Measurements from ENCODE around the gene EIF4H. TPM values are rescaled to one million over a fixed set of nuclear protein-coding genes. Genes with fewer than 3 reads are reported as not detected.

Gene EIF4H
- total RNA-seq, 1 donor from 2014 or later = 159 TPM

- no peaks in the 10 kb centered on the region for H3K27me3 ChIP-seq (ENCODE audit: low read depth)
- DNase-seq = no peak
- H3K36me3 ChIP-seq = no peaks in the 10 kb centered on the region
- intact Hi-C loops (cut with micrococcal nuclease) = no loop called here
- no peak for TF ChIP-seq CTCF (IDR thresholded peaks at IDR 0.05; ENCODE audit: borderline replicate concordance)
- no peak overlapping the region for H3K4me3 ChIP-seq
- no peaks in the 10 kb centered on the region for H3K4me1 ChIP-seq
- H3K9me3 ChIP-seq (replicated peaks) = peaks cover 3% of the 10 kb centered on the region
- H3K27ac ChIP-seq (replicated peaks) = no peak overlapping the region
These were observed 25.1 kb upstream of the EIF4H start for GRCh38 chr7:74149071-74149470.

GRCh38 chr7:74149603-74150002 lies 24.6 kb upstream of the EIF4H start:
- Histone ChIP-seq H3K4me3 (no peak overlapping the region), H3K9me3 (replicated peaks) (peaks cover 3% of the 10 kb centered on the region), H3K27ac (replicated peaks) (no peak overlapping the region), H3K4me1 (no peaks in the 10 kb centered on the region), H3K36me3 (no peaks in the 10 kb centered on the region), H3K27me3 (ENCODE audit: low read depth) (no peaks in the 10 kb centered on the region)
- no peak for TF ChIP-seq CTCF (IDR thresholded peaks at IDR 0.05; ENCODE audit: borderline replicate concordance)
- intact Hi-C loops (cut with micrococcal nuclease) = no loop called here
- no peak for DNase-seq

- no peaks in the 10 kb centered on the region for H3K36me3 ChIP-seq
- no peaks in the 10 kb centered on the region for H3K4me1 ChIP-seq
- no peak overlapping the region for H3K27ac ChIP-seq (replicated peaks)
- TF ChIP-seq CTCF (IDR thresholded peaks at IDR 0.05; ENCODE audit: borderline replicate concordance) = no peak
- intact Hi-C loops (cut with micrococcal nuclease) = no loop called here
- H3K4me3 ChIP-seq = no peak overlapping the region
- no peaks in the 10 kb centered on the region for H3K9me3 ChIP-seq (replicated peaks)
- DNase-seq = no peak
- H3K27me3 ChIP-seq (ENCODE audit: low read depth) = no peaks in the 10 kb centered on the region
These were observed 20.4 kb upstream of the EIF4H start for GRCh38 chr7:74153736-74154135.

- Histone ChIP-seq H3K27me3 (ENCODE audit: low read depth) (no peaks in the 10 kb centered on the region), H3K36me3 (no peaks in the 10 kb centered on the region), H3K9me3 (replicated peaks) (no peaks in the 10 kb centered on the region), H3K4me3 (no peak overlapping the region), H3K4me1 (no peaks in the 10 kb centered on the region), H3K27ac (replicated peaks) (no peak overlapping the region)
- intact Hi-C loops (cut with micrococcal nuclease) = no loop called here
- TF ChIP-seq CTCF (IDR thresholded peaks at IDR 0.05; ENCODE audit: borderline replicate concordance) = no peak
- DNase-seq = no peak
These were observed 18.3 kb upstream of the EIF4H start for GRCh38 chr7:74155810-74156395.

GRCh38 chr7:74157605-74158004 lies 16.6 kb upstream of the EIF4H start:
- no peaks in the 10 kb centered on the region for H3K4me1 ChIP-seq
- no peak for DNase-seq
- no peak overlapping the region for H3K27ac ChIP-seq (replicated peaks)
- TF ChIP-seq CTCF (IDR thresholded peaks at IDR 0.05; ENCODE audit: borderline replicate concordance) = no peak
- intact Hi-C loops (cut with micrococcal nuclease) = no loop called here
- no peaks in the 10 kb centered on the region for H3K36me3 ChIP-seq
- H3K9me3 ChIP-seq (replicated peaks) = no peaks in the 10 kb centered on the region
- H3K4me3 ChIP-seq = no peak overlapping the region
- no peaks in the 10 kb centered on the region for H3K27me3 ChIP-seq (ENCODE audit: low read depth)
